ENCODE results near the gene AADACL3. TPM values are rescaled to one million over a fixed set of nuclear protein-coding genes. Genes with fewer than 3 reads are reported as not detected.
A peak's percentile ranks its signal among the peaks of the same experiment; 100 is the strongest.

AADACL3 gene
- total and polyA plus RNA-seq, 2 experiments from 2014 or later = not detected

DNA sequence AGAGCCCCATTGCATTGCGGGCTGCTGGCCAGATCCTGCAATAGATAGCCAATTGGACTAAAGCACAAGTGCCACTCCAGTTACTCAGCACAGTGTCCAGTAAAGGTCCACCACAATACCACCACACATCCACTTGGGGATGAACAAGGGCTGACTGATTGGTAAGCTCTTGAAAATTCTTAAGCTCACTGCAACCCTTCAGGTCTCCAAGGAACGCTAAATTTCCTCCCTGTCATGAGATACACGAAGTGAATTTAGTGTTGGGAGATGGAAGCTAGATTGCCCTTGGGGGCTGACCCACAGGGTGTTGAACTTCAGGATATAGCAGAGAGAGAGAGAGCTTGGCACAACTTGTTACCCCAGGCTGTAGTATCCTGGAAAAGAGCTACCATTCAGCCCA is 9.8 kb upstream of the AADACL3 start:
- Histone ChIP-seq H3K79me2 (ENCODE audit: insufficient read depth) (no peaks in the 10 kb centered on the region), H3F3A (ENCODE audit: insufficient read depth) (peaks cover 24% of the 10 kb centered on the region; the same call in 1 of the 2 replicates), H3K9ac (no peak overlapping the region), H4K20me1 (ENCODE audit: insufficient read depth) (no peaks in the 10 kb centered on the region), H3K4me1 (ENCODE audit: insufficient read depth) (peaks cover 30% of the 10 kb centered on the region), H3K27me3 (replicated peaks; ENCODE audit: insufficient read depth) (no peaks in the 10 kb centered on the region), H3K4me3 (no peak overlapping the region), H3K4me2 (ENCODE audit: unreplicated experiment) (no peak overlapping the region), H3K9me2 (ENCODE audit: insufficient read depth) (no peaks in the 10 kb centered on the region), H3K27ac (no peak overlapping the region), H2AFZ (no peak overlapping the region), H3K36me3 (ENCODE audit: low read depth) (no peaks in the 10 kb centered on the region), H3K9me3 (ENCODE audit: low read depth) (no peaks in the 10 kb centered on the region)
- WGBS, 2 experiments (ENCODE audit: low coverage in 1 of 2, low lambda C conversion rate in 2 of 2, missing lambda C conversion rate in 2 of 2) = 30 to 51% methylated on average over 3 of the region's 3 CpGs
- TF ChIP-seq EZH2phosphoT487 (IDR thresholded peaks at IDR 0.05; ENCODE audit: insufficient read depth, low read depth) (no peak), EZH2 (IDR thresholded peaks at IDR 0.05; ENCODE audit: insufficient read depth, poor library complexity, severe bottlenecking) (no peak)
- in situ Hi-C loops (cut with MboI) = no loop called here
- DNase-seq = no peak

- no peak for DNase-seq
- Histone ChIP-seq H3K9me2 (ENCODE audit: insufficient read depth) (no peaks in the 10 kb centered on the region), H4K20me1 (ENCODE audit: insufficient read depth) (no peaks in the 10 kb centered on the region), H3K79me2 (ENCODE audit: insufficient read depth) (no peaks in the 10 kb centered on the region), H3K27me3 (replicated peaks; ENCODE audit: insufficient read depth) (no peaks in the 10 kb centered on the region), H3K4me3 (no peak overlapping the region), H3K27ac (peak overlapping the region; percentile 76), H3K4me2 (ENCODE audit: unreplicated experiment) (no peak overlapping the region), H3K36me3 (ENCODE audit: low read depth) (no peaks in the 10 kb centered on the region), H3K9ac (no peak overlapping the region), H3F3A (ENCODE audit: insufficient read depth) (peaks cover 24% of the 10 kb centered on the region; the same call in 1 of the 2 replicates), H2AFZ (no peak overlapping the region), H3K9me3 (ENCODE audit: low read depth) (no peaks in the 10 kb centered on the region), H3K4me1 (ENCODE audit: insufficient read depth) (peaks cover 44% of the 10 kb centered on the region)
- WGBS, 2 experiments (ENCODE audit: low coverage in 1 of 2, low lambda C conversion rate in 2 of 2, missing lambda C conversion rate in 2 of 2) = 50 to 51% methylated on average over 4 of the region's 4 CpGs
- in situ Hi-C loops (cut with MboI) = no loop called here
- no peak for TF ChIP-seq EZH2 (IDR thresholded peaks at IDR 0.05; ENCODE audit: insufficient read depth, poor library complexity, severe bottlenecking)
- no peak for TF ChIP-seq EZH2phosphoT487 (IDR thresholded peaks at IDR 0.05; ENCODE audit: insufficient read depth, low read depth)
Observed at GRCh38 chr1:12708396-12709090, 7.4 kb upstream of the AADACL3 start.

- H2AFZ ChIP-seq = no peak overlapping the region
- peaks cover 24% of the 10 kb centered on the region; the same call in 1 of the 2 replicates for H3F3A ChIP-seq (ENCODE audit: insufficient read depth)
- H3K9me2 ChIP-seq (ENCODE audit: insufficient read depth) = no peaks in the 10 kb centered on the region
- H3K4me2 ChIP-seq (ENCODE audit: unreplicated experiment) = no peak overlapping the region
- TF ChIP-seq EZH2 (IDR thresholded peaks at IDR 0.05; ENCODE audit: insufficient read depth, poor library complexity, severe bottlenecking) = no peak
- no peak for TF ChIP-seq EZH2phosphoT487 (IDR thresholded peaks at IDR 0.05; ENCODE audit: insufficient read depth, low read depth)
- H3K27ac ChIP-seq = peak overlapping the region; percentile 76
- DNase-seq = peak; percentile 74
- H3K79me2 ChIP-seq (ENCODE audit: insufficient read depth) = no peaks in the 10 kb centered on the region
- no peak overlapping the region for H3K9ac ChIP-seq
- no peak overlapping the region for H3K4me3 ChIP-seq
- H3K4me1 ChIP-seq (ENCODE audit: insufficient read depth) = peaks cover 44% of the 10 kb centered on the region
- no peaks in the 10 kb centered on the region for H3K36me3 ChIP-seq (ENCODE audit: low read depth)
- H3K27me3 ChIP-seq (replicated peaks; ENCODE audit: insufficient read depth) = no peaks in the 10 kb centered on the region
- WGBS, 2 experiments (ENCODE audit: low coverage in 1 of 2, low lambda C conversion rate in 2 of 2, missing lambda C conversion rate in 2 of 2) = 0% methylated on average over 1 of the region's 1 CpG
- no peaks in the 10 kb centered on the region for H3K9me3 ChIP-seq (ENCODE audit: low read depth)
- in situ Hi-C loops (cut with MboI) = no loop called here
- no peaks in the 10 kb centered on the region for H4K20me1 ChIP-seq (ENCODE audit: insufficient read depth)
Observed at GRCh38 chr1:12709091-12709491, 6.8 kb upstream of the AADACL3 start.

DNA sequence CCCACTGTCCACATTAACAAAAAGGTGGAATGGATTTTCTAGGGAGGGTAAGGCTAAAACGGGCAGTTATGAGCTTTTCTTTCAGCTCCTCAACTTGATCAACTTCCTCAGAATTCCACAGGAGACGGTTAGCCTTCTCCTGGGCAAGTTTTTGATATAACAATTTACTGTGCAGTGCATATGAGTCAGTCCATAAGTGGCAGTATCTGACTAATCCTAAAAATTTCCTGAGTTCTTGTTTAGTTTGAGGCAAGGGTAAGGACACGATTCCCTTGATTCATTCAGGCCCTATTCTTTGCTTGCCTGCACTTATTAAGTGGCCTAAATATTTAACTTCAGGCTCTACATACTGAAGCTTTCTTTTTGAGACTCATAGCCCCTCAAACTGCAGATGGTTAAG is 6.2 kb upstream of the AADACL3 start:
- Histone ChIP-seq H4K20me1 (ENCODE audit: insufficient read depth) (no peaks in the 10 kb centered on the region), H3K9me3 (ENCODE audit: low read depth) (no peaks in the 10 kb centered on the region), H3K9ac (no peak overlapping the region), H3K27ac (peak overlapping the region; percentile 76), H3K4me3 (no peak overlapping the region), H3K4me1 (ENCODE audit: insufficient read depth) (peaks cover 44% of the 10 kb centered on the region), H3F3A (ENCODE audit: insufficient read depth) (peaks cover 24% of the 10 kb centered on the region; the same call in 1 of the 2 replicates), H3K4me2 (ENCODE audit: unreplicated experiment) (peak overlapping the region; percentile 28), H2AFZ (no peak overlapping the region), H3K36me3 (ENCODE audit: low read depth) (no peaks in the 10 kb centered on the region), H3K9me2 (ENCODE audit: insufficient read depth) (no peaks in the 10 kb centered on the region), H3K27me3 (replicated peaks; ENCODE audit: insufficient read depth) (no peaks in the 10 kb centered on the region), H3K79me2 (ENCODE audit: insufficient read depth) (no peaks in the 10 kb centered on the region)
- in situ Hi-C loops (cut with MboI) = no loop called here
- WGBS, 2 experiments (ENCODE audit: low coverage in 1 of 2, low lambda C conversion rate in 2 of 2, missing lambda C conversion rate in 2 of 2) = 0 to 4% methylated on average over 3 of the region's 3 CpGs
- DNase-seq = peak; percentile 66
- TF ChIP-seq EZH2 (IDR thresholded peaks at IDR 0.05; ENCODE audit: insufficient read depth, poor library complexity, severe bottlenecking) (no peak), EZH2phosphoT487 (IDR thresholded peaks at IDR 0.05; ENCODE audit: insufficient read depth, low read depth) (no peak)
